K562 (cell line): ENCODE results near the gene ADARB2. TPM values are rescaled to one million over a fixed set of nuclear protein-coding genes. Genes with fewer than 3 reads are reported as not detected.

Experiments used
- ATAC-seq: fragments of 200-7000 bp; cut with Tn5 transposase; 3 replicates; pipeline ENCODE4 v1.9.1; 2020; ENCODE audit warnings: moderate library complexity
- BruUV-seq: library from RNA; stranded (reverse); fragments of 400-500 nt; replicated peaks from 2 replicates; lab custom pipeline; 2021; lab: Mats Ljungman, UMichigan
- CTCF ChIA-PET: fragments of 300-600 bp; formaldehyde crosslinking; extraction: SDS; loops from one replicate; lab custom pipeline; 2021; ENCODE audit warnings: low intra/inter-chr PET ratio; lab: Yijun Ruan, JAX
- POLR2A ChIA-PET: fragments of 300-600, 350-650 bp; sonication (Branson Sonifier 250); formaldehyde crosslinking; extraction: SDS; loops from one replicate; lab custom pipeline; 2021; ENCODE audit warnings: antibody characterized with exemption, inconsistent platforms; lab: Yijun Ruan, JAX
- DNase-seq, 4 experiments: peaks; one replicate each; pipeline versions ENCODE4 v3.0.0 to v3.0.0-alpha.2; 2011 to 2018; ENCODE audit warnings: low spot score in 3 of 4, mixed read lengths in 3 of 4; ENCODE audit errors: extremely low read depth in 1 of 4
- FAIRE-seq: peaks from 2 replicates; lab custom pipeline; 2011; peaks lifted over from hg19 to GRCh38; lab: Jason Lieb, UNC
- H2AFZ ChIP-seq: 2 replicates; pipeline ENCODE4 v1.6.0; 2011; ENCODE audit warnings: low read depth, low read length, control low read depth, inconsistent platforms
- H3K27ac ChIP-seq: fragments of 200-600 bp; 3 replicates; pipeline ENCODE4 v1.8.0; 2011; ENCODE audit warnings: low read depth, mild to moderate bottlenecking, control low read depth, inconsistent platforms, low read length, moderate library complexity, mixed read lengths; ENCODE audit errors: extremely low read depth
- H3K27me3 ChIP-seq, 2 experiments: fragments of 300-600 bp in 1 of 2; 2 replicates in 1 of 2; 3 replicates in 1 of 2; pipeline versions ENCODE4 v1.6.0 to v1.8.0; 2011; ENCODE audit warnings: inconsistent platforms in 2 of 2, low read length in 2 of 2, mild to moderate bottlenecking in 1 of 2, mixed read lengths in 1 of 2, moderate library complexity in 1 of 2; ENCODE audit not compliant: control insufficient read depth in 2 of 2, insufficient read depth in 2 of 2
- H3K36me3 ChIP-seq: fragments of 300-600 bp; 3 replicates; pipeline ENCODE4 v1.8.0; 2011; ENCODE audit warnings: mild to moderate bottlenecking, low read length, inconsistent platforms; ENCODE audit not compliant: control insufficient read depth, insufficient read depth
- H3K4me1 ChIP-seq, 2 experiments: fragments of 200-600 bp in 1 of 2; replicated peaks in 1 of 2; 2 replicates in 1 of 2; 3 replicates in 1 of 2; pipeline versions ENCODE4 v1.5.1 to v1.8.0; 2011; ENCODE audit warnings: inconsistent platforms in 2 of 2, low read length in 2 of 2, mild to moderate bottlenecking in 1 of 2, mixed read lengths in 1 of 2, moderate library complexity in 1 of 2; ENCODE audit not compliant: control insufficient read depth in 2 of 2, insufficient read depth in 2 of 2
- H3K4me2 ChIP-seq: 2 replicates; pipeline ENCODE4 v1.6.1; 2011; ENCODE audit warnings: low read length, control low read depth, inconsistent platforms, mixed read lengths; ENCODE audit not compliant: insufficient read depth
- H3K4me3 ChIP-seq: fragments of 200-600 bp; sonication (generic), shearing (Covaris generic); 2 replicates; pipeline ENCODE4 v1.5.1; 2016; ENCODE audit warnings: control low read depth, inconsistent platforms
- H3K79me2 ChIP-seq: fragments of 200-600 bp; 3 replicates; pipeline ENCODE4 v1.8.0; 2011; ENCODE audit warnings: low read length, inconsistent platforms; ENCODE audit not compliant: control insufficient read depth, insufficient read depth
- H3K9ac ChIP-seq, 2 experiments: 2 replicates each; pipeline versions ENCODE4 v1.6.0 to v1.6.1; 2011; ENCODE audit warnings: low read depth in 2 of 2, low read length in 2 of 2, control low read depth in 1 of 2, inconsistent platforms in 1 of 2, mild to moderate bottlenecking in 1 of 2, mixed read lengths in 1 of 2; ENCODE audit not compliant: insufficient read depth in 1 of 2
- H3K9me1 ChIP-seq: one replicate; pipeline ENCODE4 v1.6.0; 2011; ENCODE audit warnings: inconsistent platforms, mild to moderate bottlenecking, low read length, moderate library complexity; ENCODE audit not compliant: control insufficient read depth, insufficient read depth
- H3K9me3 ChIP-seq: replicated peaks from 2 replicates; pipeline ENCODE4 v1.5.1; 2011; ENCODE audit warnings: low read depth, low read length, inconsistent platforms; ENCODE audit not compliant: control insufficient read depth, insufficient read depth
- H4K20me1 ChIP-seq: replicated peaks from 2 replicates; pipeline ENCODE4 v1.6.1; 2011; ENCODE audit warnings: low read length, inconsistent platforms, mixed read lengths; ENCODE audit not compliant: control insufficient read depth, insufficient read depth
- FOXP4 ChIP-seq: sonication (generic); formaldehyde crosslinking; IDR thresholded peaks from 2 replicates; pipeline ENCODE4 v1.8.0; 2022; ENCODE audit warnings: mild to moderate bottlenecking, missing genetic modification reagents, borderline replicate concordance
- HIVEP1 ChIP-seq: fragments of 250-450 bp; sonication (Bioruptor Pico); IDR thresholded peaks from 2 replicates; pipeline ENCODE4 v1.4.0; 2020; ENCODE audit warnings: mild to moderate bottlenecking
- HNRNPK ChIP-seq: fragments of 200-400 bp; formaldehyde crosslinking; IDR thresholded peaks from one replicate; pipeline ENCODE4 v1.6.1; 2018; ENCODE audit warnings: mild to moderate bottlenecking, low read depth, low read length; ENCODE audit not compliant: poor library complexity, severe bottlenecking
- KLF10 ChIP-seq: fragments of 250-450 bp; sonication (Bioruptor Pico); IDR thresholded peaks from 2 replicates; pipeline ENCODE4 v1.6.1; 2021; ENCODE audit warnings: matching md5 sums
- SMAD2 ChIP-seq: fragments of 150-350 bp; IDR thresholded peaks from 2 replicates; pipeline ENCODE4 v1.6.1; 2014; ENCODE audit warnings: low read depth, mild to moderate bottlenecking, low read length
- TCF7L2 ChIP-seq: fragments of 150-350 bp; IDR thresholded peaks from 2 replicates; pipeline ENCODE4 v1.6.1; 2016; ENCODE audit warnings: low read depth, mild to moderate bottlenecking, low read length, moderate library complexity
- TEAD2 ChIP-seq: fragments of 450-650 bp; IDR thresholded peaks from 2 replicates; pipeline ENCODE4 v1.6.1; 2016; ENCODE audit warnings: missing genetic modification characterization, control low read depth, missing compliant biosample characterization
- ZNF143 ChIP-seq: sonication (generic); formaldehyde crosslinking; IDR thresholded peaks from 2 replicates; pipeline ENCODE4 v1.9.0; 2022; ENCODE audit warnings: mild to moderate bottlenecking, missing genetic modification reagents
- ZNF24 ChIP-seq: fragments of 450-650 bp; IDR thresholded peaks from 2 replicates; pipeline ENCODE4 v1.6.1; 2016
- WGBS: fragments of 100-300 bp; shearing (Covaris generic); methylation state at CpG from one replicate; pipeline ENCODE4 v1.1.6; 2016; ENCODE audit warnings: low coverage, mixed read lengths; ENCODE audit not compliant: insufficient coverage; ENCODE audit errors: missing lambda C conversion rate; 5-methylcytosine and 5-hydroxymethylcytosine counted together
- in situ Hi-C: fragments of 300-500 bp; cut with MboI; formaldehyde crosslinking; loops from 4 replicates; pipeline ENCODE4 v1.15.0; 2018; ENCODE audit warnings: inconsistent platforms, mixed read lengths
- intact Hi-C: fragments of 100-400 bp; cut with micrococcal nuclease; formaldehyde crosslinking; loops from 2 replicates; pipeline ENCODE4 v1.14.2; 2022
- polyA plus RNA-seq, 8 experiments: library from polyadenylated mRNA; depleted of rRNA in 4 of 8; stranded (reverse) in 5 of 8; unstranded in 3 of 8; fragments of >200 nt; fragmentation: Nextera tagmentation in 2 of 8; fragmentation: Illumina TruSeq in 1 of 8; extraction: Ambion mirVana in 2 of 8; extraction: Trizol in 1 of 8; gene quantifications; 2 replicates each; pipeline versions ENCODE4 v1.2.1 to v1.2.3, GENCODE V29; 2011 to 2014; ENCODE audit warnings: inconsistent platforms in 1 of 8, missing spikeins in 1 of 8
- total RNA-seq, 7 experiments: library from RNA; depleted of rRNA in 6 of 7; stranded (reverse); fragments of >200 nt in 6 of 7; fragmentation: Illumina TruSeq in 2 of 7; extraction: Trizol in 2 of 7; gene quantifications; 2 replicates each; pipeline versions ENCODE4 v1.2.1 to v1.2.3, GENCODE V29; 2011 to 2021; ENCODE audit warnings: low replicate concordance in 1 of 7
- TF ChIP-seq, protein P1 (sequence below): fragments of 450-650 bp; IDR thresholded peaks from 2 replicates; pipeline ENCODE4 v1.7.1; 2018; ENCODE audit warnings: mild to moderate bottlenecking, low read depth; ENCODE audit not compliant: partially characterized antibody
- TF ChIP-seq, protein P2 (sequence below): fragments of 250-450 bp; sonication (Bioruptor Pico); IDR thresholded peaks from 2 replicates; pipeline ENCODE4 v1.4.0; 2020; ENCODE audit warnings: mild to moderate bottlenecking, moderate library complexity

Gene ADARB2
- total and polyA plus RNA-seq, 9 of the 15 experiments (the other 6 are each of a cell fraction or from before 2014, with no cell fraction given) = not detected

DNA sequence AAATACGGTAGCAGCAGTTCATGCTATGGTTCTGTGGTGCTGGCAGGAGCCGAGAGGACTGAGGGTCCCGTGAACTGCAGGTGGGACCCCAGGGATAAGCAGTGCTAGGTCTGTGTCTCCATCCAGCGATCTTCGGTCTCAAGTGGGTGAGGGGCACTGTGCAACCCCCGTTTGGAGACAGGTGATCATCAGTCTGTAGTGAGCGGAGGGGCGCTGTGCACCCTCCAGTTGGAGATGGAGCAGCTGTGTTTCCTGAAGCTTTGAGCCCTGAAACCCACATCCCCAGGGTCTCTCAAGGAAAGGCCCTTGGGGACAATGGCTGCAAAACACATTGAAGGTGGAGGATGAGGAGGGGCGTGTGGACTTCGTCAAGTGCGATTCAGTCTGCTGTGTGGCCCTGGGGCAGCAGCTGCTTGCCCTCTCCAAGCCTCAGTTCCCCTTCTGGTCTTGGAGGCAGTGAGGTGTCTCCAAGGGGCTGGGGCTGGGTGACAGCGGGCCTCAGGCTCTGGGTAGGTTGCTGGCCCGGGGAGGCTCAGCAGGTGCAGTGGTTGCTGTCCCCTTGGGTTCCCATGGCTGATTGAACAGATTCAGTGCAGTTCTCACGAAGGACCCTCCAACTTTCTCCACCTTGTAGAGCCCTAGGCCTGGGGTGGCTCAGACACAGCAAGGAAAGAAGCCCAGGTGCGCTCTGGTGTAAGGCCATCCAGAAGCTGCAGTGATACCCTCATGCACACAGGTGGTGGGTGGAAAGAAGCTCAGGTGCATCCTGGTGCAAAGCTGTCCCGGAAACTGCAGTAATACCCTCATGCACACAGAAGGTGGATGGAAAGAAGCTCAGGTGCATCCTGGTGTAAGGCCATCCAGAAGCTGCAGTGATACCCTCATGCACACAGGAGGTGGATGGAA, 160.6 kb downstream of the ADARB2 start:
- POLR2A ChIA-PET = no interaction called here
- Histone ChIP-seq H4K20me1 (peaks cover 5% of the 10 kb centered on the region; the same call in 1 of the 2 replicates), H3K79me2 (no peaks in the 10 kb centered on the region), H2AFZ (no peak overlapping the region), H3K27ac (no peak overlapping the region), H3K9ac (no peak overlapping the region), H3K4me1 (no peaks in the 10 kb centered on the region), H3K27me3 (peaks cover 3 to 20% of the 10 kb centered on the region in 2 experiments; a peak in 4 of 5 replicates), H3K9me3 (no peaks in the 10 kb centered on the region), H3K4me2 (no peak overlapping the region), H3K9me1 (no peaks in the 10 kb centered on the region), H3K4me3 (no peak overlapping the region), H3K36me3 (no peaks in the 10 kb centered on the region)
- intact Hi-C loops (no loop called here), in situ Hi-C loops (no loop called here)
- BruUV-seq = no TSS peak
- 2% methylated on average over 15 of the region's 16 CpGs for WGBS
- no peak for FAIRE-seq
- CTCF ChIA-PET = no interaction called here
- no peak for ATAC-seq
- DNase-seq = no peak
- no peak for TF ChIP-seq TCF7L2
- TF ChIP-seq ZNF24 = no peak
- TF ChIP-seq ZNF143 (CRISPR knock-in tag) = no peak
- TF ChIP-seq, protein P1, sequence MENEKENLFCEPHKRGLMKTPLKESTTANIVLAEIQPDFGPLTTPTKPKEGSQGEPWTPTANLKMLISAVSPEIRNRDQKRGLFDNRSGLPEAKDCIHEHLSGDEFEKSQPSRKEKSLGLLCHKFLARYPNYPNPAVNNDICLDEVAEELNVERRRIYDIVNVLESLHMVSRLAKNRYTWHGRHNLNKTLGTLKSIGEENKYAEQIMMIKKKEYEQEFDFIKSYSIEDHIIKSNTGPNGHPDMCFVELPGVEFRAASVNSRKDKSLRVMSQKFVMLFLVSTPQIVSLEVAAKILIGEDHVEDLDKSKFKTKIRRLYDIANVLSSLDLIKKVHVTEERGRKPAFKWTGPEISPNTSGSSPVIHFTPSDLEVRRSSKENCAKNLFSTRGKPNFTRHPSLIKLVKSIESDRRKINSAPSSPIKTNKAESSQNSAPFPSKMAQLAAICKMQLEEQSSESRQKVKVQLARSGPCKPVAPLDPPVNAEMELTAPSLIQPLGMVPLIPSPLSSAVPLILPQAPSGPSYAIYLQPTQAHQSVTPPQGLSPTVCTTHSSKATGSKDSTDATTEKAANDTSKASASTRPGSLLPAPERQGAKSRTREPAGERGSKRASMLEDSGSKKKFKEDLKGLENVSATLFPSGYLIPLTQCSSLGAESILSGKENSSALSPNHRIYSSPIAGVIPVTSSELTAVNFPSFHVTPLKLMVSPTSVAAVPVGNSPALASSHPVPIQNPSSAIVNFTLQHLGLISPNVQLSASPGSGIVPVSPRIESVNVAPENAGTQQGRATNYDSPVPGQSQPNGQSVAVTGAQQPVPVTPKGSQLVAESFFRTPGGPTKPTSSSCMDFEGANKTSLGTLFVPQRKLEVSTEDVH = no peak
- TF ChIP-seq HIVEP1 = no peak
- TF ChIP-seq TEAD2 (tag) = no peak
- TF ChIP-seq, protein P2, sequence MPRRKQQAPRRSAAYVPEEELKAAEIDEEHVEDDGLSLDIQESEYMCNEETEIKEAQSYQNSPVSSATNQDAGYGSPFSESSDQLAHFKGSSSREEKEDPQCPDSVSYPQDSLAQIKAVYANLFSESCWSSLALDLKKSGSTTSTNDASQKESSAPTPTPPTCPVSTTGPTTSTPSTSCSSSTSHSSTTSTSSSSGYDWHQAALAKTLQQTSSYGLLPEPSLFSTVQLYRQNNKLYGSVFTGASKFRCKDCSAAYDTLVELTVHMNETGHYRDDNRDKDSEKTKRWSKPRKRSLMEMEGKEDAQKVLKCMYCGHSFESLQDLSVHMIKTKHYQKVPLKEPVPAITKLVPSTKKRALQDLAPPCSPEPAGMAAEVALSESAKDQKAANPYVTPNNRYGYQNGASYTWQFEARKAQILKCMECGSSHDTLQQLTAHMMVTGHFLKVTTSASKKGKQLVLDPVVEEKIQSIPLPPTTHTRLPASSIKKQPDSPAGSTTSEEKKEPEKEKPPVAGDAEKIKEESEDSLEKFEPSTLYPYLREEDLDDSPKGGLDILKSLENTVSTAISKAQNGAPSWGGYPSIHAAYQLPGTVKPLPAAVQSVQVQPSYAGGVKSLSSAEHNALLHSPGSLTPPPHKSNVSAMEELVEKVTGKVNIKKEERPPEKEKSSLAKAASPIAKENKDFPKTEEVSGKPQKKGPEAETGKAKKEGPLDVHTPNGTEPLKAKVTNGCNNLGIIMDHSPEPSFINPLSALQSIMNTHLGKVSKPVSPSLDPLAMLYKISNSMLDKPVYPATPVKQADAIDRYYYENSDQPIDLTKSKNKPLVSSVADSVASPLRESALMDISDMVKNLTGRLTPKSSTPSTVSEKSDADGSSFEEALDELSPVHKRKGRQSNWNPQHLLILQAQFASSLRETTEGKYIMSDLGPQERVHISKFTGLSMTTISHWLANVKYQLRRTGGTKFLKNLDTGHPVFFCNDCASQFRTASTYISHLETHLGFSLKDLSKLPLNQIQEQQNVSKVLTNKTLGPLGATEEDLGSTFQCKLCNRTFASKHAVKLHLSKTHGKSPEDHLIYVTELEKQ (CRISPR knock-in tag) = no peak
- TF ChIP-seq HNRNPK = no peak
- TF ChIP-seq FOXP4 = no peak
- TF ChIP-seq KLF10 (CRISPR knock-in tag) = no peak
- TF ChIP-seq SMAD2 = no peak
